ENCODE measurements around the gene UBE2M.
"Not testable (repeated sequence)": the region's sequence is repeated elsewhere in the genome, so short reads cannot be mapped to it uniquely, and the experiment has no call there.

UBE2M gene

DNA sequence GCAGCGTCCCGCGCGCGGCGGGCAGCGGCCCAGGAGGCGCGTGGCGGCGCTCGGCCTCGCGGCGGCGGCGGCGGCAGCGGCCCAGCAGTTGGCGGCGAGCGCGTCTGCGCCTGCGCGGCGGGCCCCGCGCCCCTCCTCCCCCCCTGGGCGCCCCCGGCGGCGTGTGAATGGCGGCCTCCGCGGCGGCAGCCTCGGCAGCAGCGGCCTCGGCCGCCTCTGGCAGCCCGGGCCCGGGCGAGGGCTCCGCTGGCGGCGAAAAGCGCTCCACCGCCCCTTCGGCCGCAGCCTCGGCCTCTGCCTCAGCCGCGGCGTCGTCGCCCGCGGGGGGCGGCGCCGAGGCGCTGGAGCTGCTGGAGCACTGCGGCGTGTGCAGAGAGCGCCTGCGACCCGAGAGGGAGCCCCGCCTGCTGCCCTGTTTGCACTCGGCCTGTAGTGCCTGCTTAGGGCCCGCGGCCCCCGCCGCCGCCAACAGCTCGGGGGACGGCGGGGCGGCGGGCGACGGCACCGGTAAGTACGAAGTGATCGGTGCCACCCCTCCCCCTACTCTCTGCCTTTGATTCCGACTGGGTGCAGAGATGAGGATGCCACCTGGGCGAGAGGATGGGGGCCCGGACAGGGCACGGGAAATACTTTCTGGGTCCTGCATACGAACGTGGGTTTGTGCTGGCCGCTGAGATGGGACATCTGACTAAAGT lies 13.7 kb downstream of the UBE2M start:
- DNase-seq = no peak
- Histone ChIP-seq H3K27ac (peak overlapping the region; percentile 95), H3K27me3 (ENCODE audit: insufficient read depth, low read depth, severe bottlenecking) (no peaks in the 10 kb centered on the region), H3K9me3 (ENCODE audit: severe bottlenecking) (no peaks in the 10 kb centered on the region), H3K36me3 (peaks cover 48% of the 10 kb centered on the region), H3K4me3 (ENCODE audit: low read depth, low read length) (peak overlapping the region; percentile 83)
- no peak for TF ChIP-seq CTCF (IDR thresholded peaks at IDR 0.05; ENCODE audit: low read depth, low read length)

- DNase-seq = peak; percentile 98
- Histone ChIP-seq H3K9me3 (ENCODE audit: severe bottlenecking) (no peaks in the 10 kb centered on the region), H3K27ac (peak within 1 kb of the TSS; percentile 95), H3K36me3 (peaks cover 40% of the 10 kb centered on the region), H3K4me3 (ENCODE audit: low read depth, low read length) (peak within 1 kb of the TSS; percentile 83), H3K27me3 (ENCODE audit: insufficient read depth, low read depth, severe bottlenecking) (no peaks in the 10 kb centered on the region)
- TF ChIP-seq CTCF (IDR thresholded peaks at IDR 0.05; ENCODE audit: low read depth, low read length) = no peak
Measured at GRCh38 chr19:58543826-58544590, 14.4 kb downstream of the UBE2M start, which contains the start of gene TRIM28. TSS of gene TRIM28 (plus strand) at chr19:58544064. CDS start at chr19:58544758, 694 bp downstream.

DNA sequence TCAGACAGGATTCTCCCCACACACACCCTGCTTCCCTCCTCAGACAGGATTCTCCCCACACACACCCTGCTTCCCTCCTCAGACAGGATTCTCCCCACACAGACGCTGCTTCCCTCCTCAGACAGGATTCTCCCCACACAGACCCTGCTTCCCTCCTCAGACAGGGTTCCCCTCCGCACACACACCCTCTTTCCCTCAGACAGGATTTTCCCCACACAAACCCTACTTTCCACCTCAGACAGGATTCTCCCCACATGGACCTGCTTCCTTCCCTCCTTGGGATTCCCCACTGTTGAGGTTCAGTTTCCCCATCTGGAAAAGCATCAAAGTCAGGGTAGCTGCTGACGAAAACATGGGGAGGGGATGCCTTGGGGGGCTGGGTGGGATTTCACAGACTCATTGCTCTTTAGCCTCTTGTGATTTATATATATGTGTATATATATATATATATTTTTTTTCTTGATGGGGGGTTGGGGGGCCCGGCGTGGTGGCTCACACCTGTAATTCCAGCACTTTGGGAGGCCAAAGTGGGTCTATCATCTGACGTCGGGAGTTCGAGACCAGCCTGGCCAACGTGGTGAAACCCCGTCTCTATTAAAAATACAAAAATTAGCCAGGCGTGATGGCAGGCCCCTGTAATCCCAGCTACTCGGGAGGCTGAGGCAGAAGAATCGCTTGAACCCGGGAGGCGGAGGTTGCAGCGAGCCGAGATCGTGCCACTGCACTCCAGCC lies 15.6 kb downstream of the UBE2M start:
- peak overlapping the region; percentile 95 for H3K27ac ChIP-seq

DNA sequence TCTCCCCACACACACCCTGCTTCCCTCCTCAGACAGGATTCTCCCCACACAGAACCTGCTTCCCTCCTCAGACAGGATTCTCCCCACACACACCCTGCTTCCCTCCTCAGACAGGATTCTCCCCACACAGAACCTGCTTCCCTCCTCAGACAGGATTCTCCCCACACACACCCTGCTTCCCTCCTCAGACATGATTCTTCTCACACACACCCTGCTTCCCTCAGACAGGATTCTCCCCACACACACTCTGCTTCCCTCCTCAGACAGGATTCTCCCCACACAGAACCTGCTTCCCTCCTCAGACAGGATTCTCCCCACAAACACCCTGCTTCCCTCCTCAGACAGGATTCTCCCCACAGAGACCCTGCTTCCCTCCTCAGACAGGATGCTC lies 19.2 kb downstream of the UBE2M start:
- H3K9me3 ChIP-seq (ENCODE audit: severe bottlenecking); H3K4me3 ChIP-seq (ENCODE audit: low read depth, low read length); H3K27me3 ChIP-seq (ENCODE audit: insufficient read depth, low read depth, severe bottlenecking); DNase-seq; H3K36me3 ChIP-seq; H3K27ac ChIP-seq: not testable (repeated sequence)

More for the DNA sequence above, 15.6 kb downstream of the UBE2M start:
- DNase-seq; H3K4me3 ChIP-seq (ENCODE audit: low read depth, low read length); H3K9me3 ChIP-seq (ENCODE audit: severe bottlenecking); H3K27me3 ChIP-seq (ENCODE audit: insufficient read depth, low read depth, severe bottlenecking): not testable (repeated sequence)
- peaks cover 28% of the 10 kb centered on the region for H3K36me3 ChIP-seq

DNA sequence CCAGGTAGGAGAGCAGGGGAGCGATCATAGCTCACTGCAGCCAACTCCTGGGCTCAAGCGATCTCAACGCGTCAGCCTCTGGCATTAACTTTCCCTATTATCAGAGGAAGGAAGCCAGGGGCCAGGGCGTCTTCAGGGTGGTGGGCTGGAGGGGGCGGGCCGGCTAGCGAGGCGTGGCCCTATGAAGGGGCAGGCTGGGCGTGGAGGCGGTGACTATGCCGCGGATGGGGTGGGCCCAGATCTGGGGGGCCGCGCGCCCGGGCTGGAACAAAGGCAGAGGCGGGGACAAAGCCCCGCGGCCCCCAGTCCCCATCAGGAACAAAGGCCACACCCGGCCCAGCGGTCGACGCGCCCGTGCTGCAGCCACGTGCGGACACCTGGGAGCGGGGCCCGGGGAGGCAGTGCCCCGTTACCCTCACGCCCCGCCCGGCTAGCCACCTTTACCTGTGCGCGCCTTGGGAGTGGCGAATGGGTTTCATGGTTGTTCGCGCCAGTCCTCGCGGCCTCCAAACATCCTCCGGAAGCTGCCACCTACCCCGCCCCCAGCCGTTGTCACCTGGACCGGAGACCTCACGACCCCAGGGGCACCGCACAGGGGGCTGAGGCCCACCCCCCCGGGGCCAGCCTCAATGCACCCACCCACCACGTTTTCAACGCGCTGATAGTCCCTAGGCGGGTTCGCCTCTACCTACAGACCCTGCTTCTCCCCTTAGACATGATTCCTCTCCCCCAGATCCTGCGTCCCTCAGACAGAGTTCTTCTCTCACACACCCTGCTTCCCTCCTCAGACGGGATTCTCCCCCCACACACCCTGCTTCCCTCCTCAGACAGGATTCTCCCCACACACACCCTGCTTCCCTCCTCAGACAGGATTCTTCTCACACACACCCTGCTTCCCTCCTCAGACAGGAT lies 19.9 kb downstream of the UBE2M start:
- no peak overlapping the region for H3K4me3 ChIP-seq (ENCODE audit: low read depth, low read length)
- H3K9me3 ChIP-seq (ENCODE audit: severe bottlenecking) = no peaks in the 10 kb centered on the region
- H3K27ac ChIP-seq = no peak overlapping the region
- no peak for TF ChIP-seq CTCF (IDR thresholded peaks at IDR 0.05; ENCODE audit: low read depth, low read length)
- DNase-seq = no peak
- no peaks in the 10 kb centered on the region for H3K36me3 ChIP-seq
- no peaks in the 10 kb centered on the region for H3K27me3 ChIP-seq (ENCODE audit: insufficient read depth, low read depth, severe bottlenecking)

All from WERI-Rb-1 (cell line).